WI38 (cell line): ENCODE results near the gene GTF2IRD1.
"Not testable (repeated sequence)": the region's sequence is repeated elsewhere in the genome, so short reads cannot be mapped to it uniquely, and the experiment has no call there.

Experiments
- H3K4me3 ChIP-seq: 2 replicates; pipeline ENCODE4 v1.5.1; 2011; ENCODE audit warnings: low read depth, mild to moderate bottlenecking, control low read depth, low read length
- CTCF ChIP-seq: IDR thresholded peaks from 2 replicates; pipeline ENCODE4 v1.5.1; 2012; ENCODE audit warnings: low read depth, mild to moderate bottlenecking, control low read depth, low read length

Gene GTF2IRD1

GRCh38 chr7:74439541-74439940 lies 14.2 kb upstream of the GTF2IRD1 start:
- H3K4me3 ChIP-seq = no peak overlapping the region
- no peak for TF ChIP-seq CTCF

GRCh38 chr7:74440143-74440542 lies 13.6 kb upstream of the GTF2IRD1 start:
- not testable (repeated sequence) for H3K4me3 ChIP-seq

- no peak for TF ChIP-seq CTCF
- H3K4me3 ChIP-seq = no peak overlapping the region
Measured at GRCh38 chr7:74441801-74442200, 11.9 kb upstream of the GTF2IRD1 start.

GRCh38 chr7:74443543-74444247 lies 10.0 kb upstream of the GTF2IRD1 start:
- no peak overlapping the region for H3K4me3 ChIP-seq
- TF ChIP-seq CTCF = no peak

- no peak overlapping the region for H3K4me3 ChIP-seq
- no peak for TF ChIP-seq CTCF
Measured at GRCh38 chr7:74449144-74449543, 4.6 kb upstream of the GTF2IRD1 start.

- H3K4me3 ChIP-seq = no peak overlapping the region
- peak; percentile 95 for TF ChIP-seq CTCF
Measured at GRCh38 chr7:74449809-74450397, 3.8 kb upstream of the GTF2IRD1 start.

GRCh38 chr7:74452748-74453321 lies 871 bp upstream of the GTF2IRD1 start:
- TF ChIP-seq CTCF = no peak
- peak overlapping the region; percentile 74 for H3K4me3 ChIP-seq
